ENCODE measurements around the gene CTF1.

- TF ChIP-seq ZNF416 (CRISPR knock-in tag; IDR thresholded peaks at IDR 0.05) (no peak), CTCF (IDR thresholded peaks at IDR 0.05) (no peak), ZNF263 (CRISPR knock-in tag; IDR thresholded peaks at IDR 0.05; ENCODE audit: low read depth) (no peak), MAX (CRISPR knock-in tag; IDR thresholded peaks at IDR 0.05) (no peak), MLX (CRISPR knock-in tag; IDR thresholded peaks at IDR 0.05) (no peak)
Measured at GRCh38 chr16:30850246-30850645, 46.2 kb upstream of the CTF1 start.
